ENCODE data around the gene SLC1A7.

The SLC1A7 gene

DNA sequence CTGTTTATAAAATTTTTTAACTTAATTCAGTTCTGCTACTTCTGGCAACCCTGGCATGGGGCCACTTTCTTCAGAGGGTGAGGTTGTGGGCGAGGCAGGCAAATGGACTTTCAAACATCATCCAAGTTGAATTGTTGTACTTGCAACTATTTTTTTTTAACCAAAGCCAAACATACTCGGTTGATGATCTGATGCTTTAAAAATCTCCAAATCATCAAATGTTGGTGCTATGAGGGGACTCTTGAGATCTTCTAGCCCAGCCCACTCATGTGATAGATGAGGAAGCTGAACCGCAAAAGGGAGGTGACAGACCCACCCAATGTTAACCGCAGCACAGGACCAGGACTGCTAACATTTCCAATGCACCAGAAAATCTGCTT is 6.7 kb downstream of the SLC1A7 start:
- TF ChIP-seq, protein P1, sequence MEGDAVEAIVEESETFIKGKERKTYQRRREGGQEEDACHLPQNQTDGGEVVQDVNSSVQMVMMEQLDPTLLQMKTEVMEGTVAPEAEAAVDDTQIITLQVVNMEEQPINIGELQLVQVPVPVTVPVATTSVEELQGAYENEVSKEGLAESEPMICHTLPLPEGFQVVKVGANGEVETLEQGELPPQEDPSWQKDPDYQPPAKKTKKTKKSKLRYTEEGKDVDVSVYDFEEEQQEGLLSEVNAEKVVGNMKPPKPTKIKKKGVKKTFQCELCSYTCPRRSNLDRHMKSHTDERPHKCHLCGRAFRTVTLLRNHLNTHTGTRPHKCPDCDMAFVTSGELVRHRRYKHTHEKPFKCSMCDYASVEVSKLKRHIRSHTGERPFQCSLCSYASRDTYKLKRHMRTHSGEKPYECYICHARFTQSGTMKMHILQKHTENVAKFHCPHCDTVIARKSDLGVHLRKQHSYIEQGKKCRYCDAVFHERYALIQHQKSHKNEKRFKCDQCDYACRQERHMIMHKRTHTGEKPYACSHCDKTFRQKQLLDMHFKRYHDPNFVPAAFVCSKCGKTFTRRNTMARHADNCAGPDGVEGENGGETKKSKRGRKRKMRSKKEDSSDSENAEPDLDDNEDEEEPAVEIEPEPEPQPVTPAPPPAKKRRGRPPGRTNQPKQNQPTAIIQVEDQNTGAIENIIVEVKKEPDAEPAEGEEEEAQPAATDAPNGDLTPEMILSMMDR (IDR thresholded peaks at IDR 0.05; ENCODE audit: control insufficient read depth, extremely low read depth, insufficient read depth) = no peak
- H3K4me3 ChIP-seq (ENCODE audit: low read depth, low read length) = no peak overlapping the region
- no peak for DNase-seq (ENCODE audit: low read depth)

DNA sequence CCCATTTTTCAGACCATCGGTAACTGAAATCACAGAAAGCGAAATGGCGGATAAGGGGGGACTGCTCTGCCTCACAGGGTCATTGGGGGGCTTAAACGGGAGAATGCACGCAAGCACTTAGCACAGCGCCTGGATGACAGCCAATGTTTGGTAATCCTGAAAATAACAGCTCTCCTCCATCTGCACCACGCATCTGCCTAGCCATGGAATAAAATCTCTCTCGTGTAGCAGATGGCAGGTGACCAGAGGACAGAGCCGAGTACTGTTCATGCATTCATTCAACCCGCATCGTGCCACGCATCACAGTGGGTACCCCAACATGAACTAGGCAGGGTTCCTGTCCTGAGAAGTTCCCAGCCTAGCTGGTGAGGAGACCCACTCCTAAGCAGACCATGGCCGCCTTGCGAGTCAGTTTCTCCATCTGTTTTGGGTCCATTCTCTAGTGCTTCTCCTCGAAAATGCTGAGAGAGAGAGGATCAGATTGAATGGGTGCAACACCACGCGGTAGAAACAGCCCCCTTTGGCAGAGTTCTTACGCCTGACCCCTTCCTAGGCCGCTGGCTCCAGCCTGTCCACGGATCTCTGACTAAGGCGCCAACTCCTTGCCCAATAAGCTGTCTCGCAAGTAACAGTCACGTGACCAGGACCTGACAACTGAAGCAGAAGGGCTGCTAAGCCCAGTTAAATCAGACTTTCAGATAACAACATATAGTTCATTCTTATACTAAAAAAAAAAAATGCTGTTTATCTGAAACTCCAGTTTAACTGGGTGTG is 7.3 kb downstream of the SLC1A7 start:
- H3K4me3 ChIP-seq (ENCODE audit: low read depth, low read length) = no peak overlapping the region
- DNase-seq (ENCODE audit: low read depth) = no peak
- TF ChIP-seq, protein P1 (IDR thresholded peaks at IDR 0.05; ENCODE audit: control insufficient read depth, extremely low read depth, insufficient read depth) = no peak

- TF ChIP-seq, protein P1 (IDR thresholded peaks at IDR 0.05; ENCODE audit: control insufficient read depth, extremely low read depth, insufficient read depth) = no peak
- DNase-seq (ENCODE audit: low read depth) = no peak
Measured at GRCh38 chr1:53134042-53134485, 8.4 kb downstream of the SLC1A7 start.

DNA sequence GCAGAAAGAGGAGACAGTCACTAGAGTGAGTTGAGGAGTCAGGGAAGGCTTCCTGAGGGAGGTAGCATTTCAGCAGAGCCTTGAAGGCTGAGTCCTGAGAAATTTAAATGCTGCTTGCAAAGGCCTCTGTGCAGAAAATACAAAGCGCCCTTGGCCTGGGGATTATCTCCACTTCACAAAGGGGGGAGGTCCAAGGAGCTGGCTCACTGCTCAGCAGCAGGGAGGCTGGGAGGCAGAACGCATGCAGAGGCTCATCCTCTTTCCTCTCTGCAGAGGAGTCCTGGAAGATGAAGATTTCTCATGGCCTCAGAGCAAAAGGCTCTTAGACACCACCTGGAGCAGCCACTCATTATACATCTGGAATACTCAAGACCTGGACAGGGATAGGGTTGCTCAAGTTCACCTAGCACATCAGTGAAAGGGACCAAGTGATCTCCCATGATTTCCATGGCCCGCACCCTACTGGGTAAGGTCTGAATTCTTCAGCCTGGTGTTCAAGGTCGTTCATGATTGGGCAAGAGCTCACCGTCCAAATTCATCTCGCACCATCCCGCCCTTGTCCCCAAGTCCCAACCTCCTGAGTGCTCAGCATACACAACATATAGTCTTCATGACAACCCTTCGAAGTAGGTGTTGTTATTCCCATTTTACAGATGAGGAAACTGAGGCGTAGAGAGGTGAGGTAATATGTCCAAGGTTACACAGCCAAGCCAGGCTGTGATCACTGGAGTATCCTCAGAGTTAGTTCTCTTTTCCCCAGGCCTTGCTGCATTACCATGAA is 9.0 kb downstream of the SLC1A7 start:
- DNase-seq (ENCODE audit: low read depth) = no peak
- no peak overlapping the region for H3K4me3 ChIP-seq (ENCODE audit: low read depth, low read length)
- TF ChIP-seq, protein P1 (IDR thresholded peaks at IDR 0.05; ENCODE audit: control insufficient read depth, extremely low read depth, insufficient read depth) = no peak

More at GRCh38 chr1:53134042-53134485, 8.4 kb downstream of the SLC1A7 start:
- no peak overlapping the region for H3K4me3 ChIP-seq (ENCODE audit: low read depth, low read length)

- no peak overlapping the region for H3K4me3 ChIP-seq (ENCODE audit: low read depth, low read length)
- TF ChIP-seq, protein P1 (IDR thresholded peaks at IDR 0.05; ENCODE audit: control insufficient read depth, extremely low read depth, insufficient read depth) = no peak
- DNase-seq (ENCODE audit: low read depth) = no peak
Measured at GRCh38 chr1:53132176-53132575, 10.3 kb downstream of the SLC1A7 start.

- no peak for DNase-seq (ENCODE audit: low read depth)
- TF ChIP-seq, protein P1 (IDR thresholded peaks at IDR 0.05; ENCODE audit: control insufficient read depth, extremely low read depth, insufficient read depth) = no peak
- H3K4me3 ChIP-seq (ENCODE audit: low read depth, low read length) = no peak overlapping the region
Measured at GRCh38 chr1:53131590-53131938, 10.9 kb downstream of the SLC1A7 start.

Measured in LNCaP clone FGC (cell line).